Fibroblast of lung (primary cell): ENCODE results near the gene GOLGA8O. TPM values are rescaled to one million over a fixed set of nuclear protein-coding genes. Genes with fewer than 3 reads are reported as not detected.
"Not testable (repeated sequence)": the region's sequence is repeated elsewhere in the genome, so short reads cannot be mapped to it uniquely, and the experiment has no call there.

Experiments used
- DNase-seq, 2 donors: peaks; one replicate each; pipeline versions ENCODE4 v3.0.0 to v3.0.0-alpha.2; 2010; ENCODE audit warnings: low read depth in 2 of 2
- H2AFZ ChIP-seq: 2 replicates; pipeline ENCODE4 v1.5.1; 2012; ENCODE audit warnings: low read length, control low read depth, inconsistent platforms
- H3K27ac ChIP-seq: 2 replicates; pipeline ENCODE4 v1.5.1; 2011; ENCODE audit warnings: low read length, control low read depth; ENCODE audit not compliant: insufficient read depth
- H3K27me3 ChIP-seq: 2 replicates; pipeline ENCODE4 v1.5.1; 2011; ENCODE audit warnings: mild to moderate bottlenecking, low read length; ENCODE audit not compliant: control insufficient read depth, insufficient read depth
- H3K36me3 ChIP-seq: 2 replicates; pipeline ENCODE4 v1.5.1; 2011; ENCODE audit warnings: low read length; ENCODE audit not compliant: control insufficient read depth, insufficient read depth
- H3K4me1 ChIP-seq: 2 replicates; pipeline ENCODE4 v1.5.1; 2011; ENCODE audit warnings: low read length; ENCODE audit not compliant: control insufficient read depth, insufficient read depth; ENCODE audit errors: extremely low read depth
- H3K4me2 ChIP-seq: 2 replicates; pipeline ENCODE4 v1.5.1; 2011; ENCODE audit warnings: low read length, control low read depth; ENCODE audit not compliant: insufficient read depth; ENCODE audit errors: extremely low read depth
- H3K4me3 ChIP-seq, 4 experiments: fragments of 200-600 bp in 1 of 4; sonication (generic) in 1 of 4; replicated peaks in 1 of 4; 2 replicates each; pipeline ENCODE4 v1.5.1; 2011 to 2016; ENCODE audit warnings: low read length in 4 of 4, low read depth in 3 of 4, mild to moderate bottlenecking in 3 of 4, control low read depth in 2 of 4, inconsistent platforms in 1 of 4, mixed read lengths in 1 of 4; ENCODE audit not compliant: insufficient read depth in 1 of 4; ENCODE audit errors: control extremely low read depth in 1 of 4
- H3K79me2 ChIP-seq: 2 replicates; pipeline ENCODE4 v1.5.1; 2012; ENCODE audit warnings: mild to moderate bottlenecking, low read length, inconsistent platforms; ENCODE audit not compliant: control insufficient read depth, insufficient read depth
- H3K9ac ChIP-seq: 2 replicates; pipeline ENCODE4 v1.5.1; 2011; ENCODE audit warnings: mild to moderate bottlenecking, low read length, control low read depth; ENCODE audit not compliant: insufficient read depth
- H3K9me3 ChIP-seq: 2 replicates; pipeline ENCODE4 v1.5.1; 2012; ENCODE audit warnings: low read depth, low read length; ENCODE audit not compliant: control insufficient read depth, insufficient read depth
- H4K20me1 ChIP-seq: 2 replicates; pipeline ENCODE4 v1.5.1; 2011; ENCODE audit warnings: low read length; ENCODE audit not compliant: control insufficient read depth, insufficient read depth; ENCODE audit errors: extremely low read depth
- polyA plus RNA-seq, 2 donors: library from polyadenylated mRNA; depleted of rRNA in 1 of 2; stranded (reverse) in 1 of 2; unstranded in 1 of 2; fragments of >200 nt; gene quantifications; 2 replicates each; pipeline ENCODE4 v1.2.1, GENCODE V29; 2011 to 2012; ENCODE audit warnings: missing spikeins in 1 of 2
- total RNA-seq: library from RNA; depleted of rRNA; stranded (reverse); fragments of >200 nt; gene quantifications from 2 replicates; pipeline ENCODE4 v1.2.1, GENCODE V29; 2014

The GOLGA8O gene
- total and polyA plus RNA-seq, 2 donors (not counting 1 experiment from before 2014, with no cell fraction given), result 0.19 to 0.99 TPM

DNA sequence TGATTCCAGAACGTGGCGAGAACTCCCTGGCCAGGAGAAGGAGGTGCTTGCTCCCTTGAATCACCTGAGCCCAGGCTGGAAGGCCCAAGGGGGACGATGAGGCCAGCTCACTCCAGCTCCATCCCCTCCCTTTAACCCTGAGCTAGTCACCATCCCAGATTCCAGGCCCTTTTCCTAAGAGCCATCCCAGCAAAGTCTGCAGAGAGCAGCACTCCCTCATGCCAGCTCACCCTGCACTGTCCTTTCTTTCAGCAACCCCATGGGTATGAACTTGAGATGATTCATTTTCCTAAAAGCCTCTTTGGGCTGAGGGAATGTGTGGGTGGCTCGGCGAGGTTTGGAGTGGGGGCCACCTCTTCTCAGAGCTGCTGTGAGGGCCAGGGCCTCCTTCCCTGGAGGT is 26.2 kb upstream of the GOLGA8O start:
- H4K20me1 ChIP-seq, H3K4me1 ChIP-seq, H2AFZ ChIP-seq, DNase-seq, H3K4me2 ChIP-seq, H3K36me3 ChIP-seq, H3K9me3 ChIP-seq, H3K79me2 ChIP-seq, H3K4me3 ChIP-seq, H3K27me3 ChIP-seq, H3K27ac ChIP-seq, H3K9ac ChIP-seq: not testable (repeated sequence)

DNA sequence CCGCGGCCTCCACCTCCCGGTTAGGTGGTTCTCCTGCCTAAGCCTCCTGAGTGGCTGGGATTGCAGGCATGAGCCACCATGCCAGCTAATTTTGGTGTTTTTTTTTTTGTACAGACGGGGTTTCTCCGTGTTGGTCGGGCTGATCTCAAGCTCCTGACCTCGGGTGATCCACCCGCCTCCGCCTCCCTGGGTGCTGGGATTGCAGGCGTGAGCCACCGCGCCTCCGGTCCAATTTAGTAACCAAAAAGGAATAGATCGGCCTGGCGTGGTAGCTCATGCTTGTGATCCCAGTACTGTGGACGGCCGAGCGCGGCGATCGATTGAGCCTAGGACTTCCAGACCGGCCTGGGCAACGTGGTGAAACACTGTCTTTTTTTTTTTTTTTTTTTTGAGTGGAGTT is 12.6 kb upstream of the GOLGA8O start:
- H3K27ac ChIP-seq, H3K4me1 ChIP-seq, H3K9me3 ChIP-seq, H4K20me1 ChIP-seq, DNase-seq, H3K4me2 ChIP-seq, H3K79me2 ChIP-seq, H3K36me3 ChIP-seq, H3K9ac ChIP-seq, H3K4me3 ChIP-seq, H3K27me3 ChIP-seq, H2AFZ ChIP-seq: not testable (repeated sequence)

GRCh38 chr15:32440445-32440977 is 14.9 kb downstream of the GOLGA8O start:
- not testable (repeated sequence) for H3K9me3 ChIP-seq, H3K4me3 ChIP-seq, DNase-seq, H3K27me3 ChIP-seq, H3K36me3 ChIP-seq, H4K20me1 ChIP-seq, H2AFZ ChIP-seq, H3K79me2 ChIP-seq, H3K27ac ChIP-seq, H3K4me1 ChIP-seq, H3K9ac ChIP-seq, H3K4me2 ChIP-seq

DNA sequence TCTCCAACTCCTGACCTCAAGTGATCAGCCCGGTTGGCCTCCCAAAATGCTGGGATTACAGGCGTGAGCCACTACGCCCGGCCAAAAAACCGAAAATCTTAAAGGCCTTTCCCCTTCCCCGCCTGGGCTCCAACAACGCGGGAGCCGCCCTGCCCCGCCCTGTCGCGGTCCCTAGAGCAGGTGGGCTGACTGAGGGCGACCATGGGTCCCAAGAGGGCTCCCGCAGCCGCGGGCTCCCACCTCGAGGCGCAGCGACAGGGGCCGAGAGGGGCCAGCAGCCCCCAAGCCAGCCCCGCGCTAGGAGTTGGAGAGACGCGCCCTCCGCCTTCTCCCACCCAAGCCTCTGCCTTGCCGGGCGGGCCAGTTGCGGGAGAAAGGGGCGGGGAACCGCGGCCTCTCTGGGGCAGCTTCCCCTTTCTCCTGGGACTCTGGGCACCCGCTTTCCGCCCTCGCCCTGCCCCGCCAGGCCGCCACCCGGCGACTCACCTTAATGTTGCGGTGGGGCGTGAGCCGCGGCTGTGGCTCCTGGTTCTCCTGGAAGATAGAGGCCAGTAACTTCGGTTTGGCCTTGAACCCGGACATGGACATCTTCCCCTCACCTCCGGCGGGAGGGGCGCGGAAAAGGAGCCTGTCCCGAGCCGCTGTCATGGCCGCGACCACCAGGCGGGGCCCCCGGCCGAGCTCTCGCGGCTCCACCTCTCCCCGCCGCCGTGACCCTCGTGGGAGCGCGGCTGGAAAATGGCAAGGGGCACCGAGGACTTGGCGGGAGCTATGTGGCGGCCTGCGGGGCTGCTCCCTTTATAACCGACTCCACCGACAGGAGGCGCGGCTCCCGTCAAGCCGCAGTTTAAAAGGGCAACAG is 21.1 kb downstream of the GOLGA8O start:
- H4K20me1 ChIP-seq, H3K9me3 ChIP-seq, H3K27ac ChIP-seq, DNase-seq, H3K36me3 ChIP-seq, H3K4me1 ChIP-seq, H2AFZ ChIP-seq, H3K4me2 ChIP-seq, H3K9ac ChIP-seq, H3K4me3 ChIP-seq, H3K27me3 ChIP-seq, H3K79me2 ChIP-seq: not testable (repeated sequence)

GRCh38 chr15:32427635-32428034 is 27.8 kb downstream of the GOLGA8O start:
- not testable (repeated sequence) for H3K4me1 ChIP-seq, H3K79me2 ChIP-seq, H3K36me3 ChIP-seq, H3K4me2 ChIP-seq, DNase-seq, H3K9me3 ChIP-seq, H3K27ac ChIP-seq, H3K4me3 ChIP-seq, H4K20me1 ChIP-seq, H3K27me3 ChIP-seq, H3K9ac ChIP-seq, H2AFZ ChIP-seq

DNA sequence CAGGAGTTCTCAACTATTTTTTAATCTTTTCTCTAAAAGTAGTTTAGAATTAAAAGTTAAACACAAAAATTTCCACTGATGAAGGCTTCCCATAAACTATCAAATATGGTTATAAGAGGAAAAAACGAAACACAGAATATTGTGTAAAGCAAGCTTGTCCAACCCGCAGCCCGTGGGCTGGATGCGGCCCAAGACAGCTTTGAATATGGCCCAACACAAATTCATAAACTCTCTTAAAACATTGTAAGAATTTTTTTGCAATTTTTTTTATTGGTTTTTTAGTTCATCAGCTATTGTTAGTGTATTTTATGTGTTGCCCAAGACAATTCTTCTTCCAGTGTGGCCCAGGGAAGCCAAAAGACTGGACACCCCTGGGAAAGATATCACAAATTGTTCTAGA is 28.9 kb downstream of the GOLGA8O start:
- not testable (repeated sequence) for H3K4me3 ChIP-seq, H3K4me2 ChIP-seq, DNase-seq, H3K9ac ChIP-seq, H4K20me1 ChIP-seq, H3K27ac ChIP-seq, H3K27me3 ChIP-seq, H2AFZ ChIP-seq, H3K36me3 ChIP-seq, H3K79me2 ChIP-seq, H3K9me3 ChIP-seq, H3K4me1 ChIP-seq
